GM23248 (cell line): ENCODE measurements around the gene GBGT1.

Source experiments
- EZH2 ChIP-seq: fragments of 200-600 bp; sonication (generic); IDR thresholded peaks from 2 replicates; pipeline ENCODE4 v1.6.1; 2018; ENCODE audit warnings: antibody characterized with exemption, mild to moderate bottlenecking; ENCODE audit not compliant: insufficient read depth, poor library complexity, severe bottlenecking
- EZH2phosphoT487 ChIP-seq: fragments of 200-600 bp; sonication (generic); IDR thresholded peaks from 2 replicates; pipeline ENCODE4 v1.6.1; 2018; ENCODE audit warnings: antibody characterized with exemption, moderate library complexity, mild to moderate bottlenecking, low read depth; ENCODE audit not compliant: insufficient read depth

GRCh38 chr9:133169102-133169501, 5.4 kb upstream of the GBGT1 start:
- TF ChIP-seq EZH2 (no peak), EZH2phosphoT487 (no peak)
